GM19023 (cell line): ENCODE measurements around the gene VAPA.

Experiments
- ATAC-seq: cut with Tn5 transposase; IDR thresholded peaks from one replicate; pipeline ENCODE4 v1.9.1; 2021; ENCODE audit warnings: mild to moderate bottlenecking, moderate library complexity; ENCODE audit not compliant: unreplicated experiment

VAPA gene

DNA sequence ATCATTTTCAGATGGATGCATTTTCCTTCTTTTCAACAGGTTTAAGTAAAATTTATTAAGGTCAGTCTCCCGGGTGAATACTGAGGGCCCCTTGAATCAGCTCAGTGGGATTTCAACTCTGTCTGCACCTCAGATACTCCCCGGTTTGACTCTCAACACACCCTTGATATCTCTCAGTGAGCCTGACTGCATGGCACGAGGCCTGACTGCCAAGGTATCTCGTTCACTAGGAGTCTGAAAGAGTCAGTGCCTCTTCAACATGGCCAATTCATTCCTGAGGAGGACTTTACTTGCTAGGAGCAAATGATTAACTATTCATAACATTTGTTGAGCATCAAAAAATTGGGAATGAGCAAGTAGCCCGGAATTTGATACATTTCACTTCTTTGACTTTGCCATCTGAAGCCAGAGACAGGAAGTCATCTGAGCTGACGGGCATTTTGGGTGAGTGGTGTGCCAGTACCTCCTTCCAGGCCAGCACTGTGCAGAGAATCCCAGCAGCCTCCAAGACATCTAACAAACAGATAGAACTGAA lies 81.0 kb downstream of the VAPA start:
- no peak for ATAC-seq

- no peak for ATAC-seq
Measured at GRCh38 chr18:9995631-9996030, 81.8 kb downstream of the VAPA start.

GRCh38 chr18:9996094-9996493 lies 82.3 kb downstream of the VAPA start:
- ATAC-seq, result no peak

DNA sequence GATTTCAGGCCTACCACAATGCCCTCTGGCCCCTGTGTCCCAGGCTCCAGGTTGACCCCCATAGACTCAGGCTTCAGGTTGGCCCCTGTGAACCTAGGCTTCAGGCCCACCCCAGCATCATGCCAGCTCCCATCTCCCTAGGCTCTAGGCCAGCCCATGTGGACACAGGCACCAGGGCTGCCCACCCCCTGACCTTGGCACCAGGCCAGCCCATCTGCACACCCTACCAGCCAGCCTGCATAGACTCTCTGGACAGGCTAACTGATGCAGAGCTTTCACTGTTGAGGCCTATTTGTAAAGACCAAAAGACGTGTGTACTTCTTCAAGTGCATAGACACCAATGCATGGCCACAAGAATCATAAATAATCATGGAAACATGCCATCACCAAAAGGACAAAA lies 83.9 kb downstream of the VAPA start:
- ATAC-seq, result no peak

DNA sequence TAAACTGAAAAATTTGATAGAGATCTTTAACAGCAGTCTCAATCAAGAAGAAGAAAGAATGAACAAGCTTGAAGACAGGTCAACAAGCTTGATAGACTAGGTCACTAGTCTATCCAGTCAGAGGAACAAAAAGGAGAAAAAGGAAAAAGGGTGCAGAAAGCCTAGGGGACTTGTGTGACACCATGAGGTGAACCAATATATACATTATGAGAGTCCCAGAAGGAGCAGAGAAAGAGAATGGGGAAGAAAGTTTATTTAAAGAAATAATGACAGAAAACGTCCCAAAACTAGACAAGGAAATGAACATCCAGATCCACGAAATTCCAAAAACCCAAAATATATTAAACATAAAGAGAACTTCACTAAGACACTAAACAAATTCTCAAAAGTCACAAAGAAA lies 84.5 kb downstream of the VAPA start:
- ATAC-seq, result no peak

DNA sequence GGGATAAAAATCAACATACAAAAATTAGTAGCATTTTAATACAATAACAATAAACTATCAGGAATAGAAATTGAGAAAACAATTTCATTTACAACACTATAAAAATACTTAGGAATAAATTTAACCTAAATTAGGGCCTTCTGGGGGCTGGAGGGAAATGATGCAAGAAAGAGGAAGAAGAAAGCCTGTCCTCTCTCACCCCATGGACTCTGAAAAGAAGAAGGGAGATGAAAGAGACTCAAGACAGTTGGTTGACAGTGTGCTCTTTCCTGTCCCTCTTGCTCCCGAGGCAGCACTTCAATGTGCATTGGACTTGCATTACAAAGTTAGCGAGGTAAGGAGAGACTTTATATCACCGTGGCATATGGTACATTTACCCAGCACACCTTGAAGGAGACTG lies 88.5 kb downstream of the VAPA start:
- no peak for ATAC-seq

DNA sequence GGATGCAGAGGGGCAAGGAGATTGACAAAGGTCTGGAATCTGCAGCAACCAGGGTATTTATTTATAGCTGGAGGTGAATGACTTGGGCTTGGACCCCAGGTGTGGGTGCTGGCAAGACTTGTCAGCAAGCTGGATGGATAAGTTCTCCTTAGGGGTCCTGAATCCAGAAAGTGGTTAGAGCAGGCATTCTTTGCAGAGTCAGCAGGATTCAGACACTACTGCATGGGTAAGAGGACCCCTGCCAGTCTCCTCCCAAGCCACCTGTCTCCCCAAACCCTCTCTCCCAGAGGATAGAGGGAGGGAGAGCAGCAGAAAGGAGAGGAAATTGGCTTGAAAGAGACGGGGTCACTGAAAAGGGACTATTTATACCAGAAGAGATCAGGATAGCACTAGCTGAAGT lies 89.5 kb downstream of the VAPA start:
- no peak for ATAC-seq

- no peak for ATAC-seq
Measured at GRCh38 chr18:10003866-10004265, 90.0 kb downstream of the VAPA start.

DNA sequence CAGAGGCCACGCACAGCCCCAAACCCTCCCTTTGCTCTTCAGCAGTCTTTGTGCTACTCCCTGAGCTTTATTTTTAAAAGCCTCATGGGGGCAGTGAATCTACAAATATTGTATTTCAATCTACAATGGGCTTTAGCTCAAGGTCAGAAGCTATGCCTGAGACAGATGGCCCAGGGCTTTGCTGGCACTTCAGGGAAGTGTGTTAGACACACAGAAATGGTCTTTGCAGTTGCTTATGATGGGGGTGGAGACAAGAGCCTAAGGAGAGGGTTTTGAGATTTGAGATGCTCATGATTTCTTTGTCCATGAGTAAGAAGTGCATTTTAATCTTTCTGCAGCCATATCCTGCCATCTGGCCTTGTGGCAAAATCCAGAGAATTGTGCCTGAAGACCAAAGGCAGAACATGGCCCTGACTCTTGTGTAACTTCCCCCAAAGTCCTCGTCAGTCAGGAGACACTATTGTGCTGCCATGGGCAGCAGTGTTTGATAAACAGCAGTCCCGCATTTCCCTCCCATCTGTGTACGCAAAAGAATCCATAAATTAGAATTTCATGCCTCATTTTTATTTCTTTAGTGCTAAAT lies 92.6 kb downstream of the VAPA start:
- ATAC-seq, result no peak

- no peak for ATAC-seq
Measured at GRCh38 chr18:10008006-10008647, 94.3 kb downstream of the VAPA start.
